GM19043 (cell line): ENCODE results near the gene ELMO3.

Source experiments
- ATAC-seq: cut with Tn5 transposase; IDR thresholded peaks from one replicate; pipeline ENCODE4 v1.9.1; 2021; ENCODE audit warnings: low read depth; ENCODE audit not compliant: unreplicated experiment

The ELMO3 gene

GRCh38 chr16:67181346-67181745 lies 17.6 kb upstream of the ELMO3 start:
- no peak for ATAC-seq

DNA sequence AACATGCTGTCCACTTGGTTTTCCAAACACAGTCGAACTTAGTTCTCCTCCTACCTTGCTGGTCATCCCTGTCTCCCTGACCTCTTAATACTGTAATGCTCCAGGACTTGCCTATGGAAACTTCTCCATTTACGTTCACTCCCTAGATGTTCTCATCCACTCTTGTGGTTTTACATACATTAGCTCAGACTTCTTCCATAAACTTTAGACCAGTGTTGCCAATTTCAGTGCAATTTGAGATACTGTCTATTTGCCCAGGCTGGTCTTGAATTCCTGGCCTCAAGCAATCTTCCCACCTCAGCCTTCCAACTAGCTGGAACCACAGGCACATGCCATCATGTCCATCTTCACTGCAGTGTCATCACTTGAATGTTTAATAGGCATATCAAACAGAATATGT lies 16.6 kb upstream of the ELMO3 start:
- ATAC-seq: no peak

DNA sequence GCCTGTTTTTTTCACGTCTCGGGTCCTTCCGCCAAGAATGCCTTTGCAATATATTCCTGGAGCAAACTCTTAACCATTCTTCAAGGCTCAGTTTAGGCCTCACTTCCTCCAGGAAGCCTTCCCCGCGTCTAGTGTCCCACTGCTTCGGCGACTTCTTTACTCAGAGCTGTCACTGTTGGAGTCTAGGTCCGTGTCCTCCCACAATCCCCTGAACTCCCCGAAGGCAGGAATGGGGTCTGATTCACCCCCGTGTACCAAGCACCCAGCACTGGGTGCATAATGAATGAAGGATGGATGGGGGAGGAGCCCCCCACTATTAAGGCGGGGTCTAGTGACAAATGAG lies 15.7 kb upstream of the ELMO3 start:
- ATAC-seq: no peak

DNA sequence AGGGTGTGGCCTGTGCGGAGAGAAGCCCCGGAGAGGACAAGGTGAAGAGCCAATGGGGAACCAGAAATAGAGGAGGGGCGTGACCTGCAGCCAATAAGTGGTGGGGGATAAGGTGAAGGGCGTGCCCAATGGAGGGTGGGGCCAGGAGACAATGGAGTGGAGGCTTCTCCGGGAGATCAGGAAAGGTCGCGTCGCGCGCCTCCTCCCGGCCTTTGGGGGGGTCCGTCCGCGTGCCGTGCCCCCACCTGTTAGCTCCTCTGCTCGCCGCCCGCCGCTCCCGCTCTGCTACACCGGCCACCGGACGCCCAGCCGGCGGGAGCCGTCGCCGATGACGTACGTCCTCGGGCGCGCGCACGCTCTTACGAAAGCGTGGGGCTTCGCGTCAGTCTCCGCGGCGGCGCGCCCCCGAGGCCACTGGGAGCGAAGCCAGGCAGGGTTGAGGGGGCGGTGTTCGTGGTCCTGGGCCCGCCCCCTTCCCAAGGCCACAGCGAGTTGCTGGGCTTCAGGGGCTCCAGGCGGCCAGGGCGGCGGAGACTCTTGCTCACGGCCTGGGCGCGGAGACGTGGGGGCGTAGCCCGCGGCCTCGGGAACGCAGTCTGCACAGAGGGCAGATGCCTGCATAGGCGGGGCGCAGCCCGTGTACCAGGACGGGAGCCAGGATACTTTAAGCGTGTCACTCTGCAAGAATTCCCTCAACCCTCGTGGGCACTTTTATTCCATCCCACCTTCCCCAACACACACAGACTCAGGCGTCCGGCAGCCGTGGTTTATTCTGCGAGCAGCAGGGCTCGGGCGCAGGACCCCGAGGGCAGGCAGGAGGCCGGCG lies 15.1 kb upstream of the ELMO3 start, which contains the start of gene MATCAP1:
MATCAP1 (minus strand) TSS at position 337 of the 826 bp plus-strand sequence. CDS start 3,353 bp downstream, outside the sequence.
- ATAC-seq: peak; percentile 93

DNA sequence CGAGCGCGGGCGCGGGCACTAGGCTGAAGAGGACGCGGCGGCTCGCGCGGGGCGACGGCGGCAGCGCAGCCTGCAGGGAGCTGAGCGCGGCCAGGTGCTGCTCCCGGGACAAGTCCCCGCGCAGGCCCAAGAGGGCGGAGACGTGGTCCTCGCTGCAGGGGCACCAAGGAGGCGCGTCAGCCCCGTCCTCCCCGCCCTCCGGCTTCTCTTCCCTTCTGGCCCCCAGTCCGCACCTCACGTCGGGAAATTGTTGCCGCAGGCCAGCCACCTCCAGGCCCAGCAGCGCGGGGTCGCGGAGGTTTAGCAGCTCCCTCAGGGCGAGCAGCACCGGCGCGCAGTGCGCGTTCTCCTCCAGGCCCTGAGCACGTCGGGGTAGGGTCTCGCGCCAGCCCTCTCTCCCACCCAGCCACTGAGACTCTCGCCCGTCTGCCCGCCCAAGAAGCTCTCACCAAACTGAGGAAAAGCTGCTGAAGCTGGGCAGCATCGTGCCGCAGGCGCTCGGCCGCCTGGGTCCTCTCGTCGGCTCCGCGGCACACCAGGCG lies 14.4 kb upstream of the ELMO3 start:
- no peak for ATAC-seq

DNA sequence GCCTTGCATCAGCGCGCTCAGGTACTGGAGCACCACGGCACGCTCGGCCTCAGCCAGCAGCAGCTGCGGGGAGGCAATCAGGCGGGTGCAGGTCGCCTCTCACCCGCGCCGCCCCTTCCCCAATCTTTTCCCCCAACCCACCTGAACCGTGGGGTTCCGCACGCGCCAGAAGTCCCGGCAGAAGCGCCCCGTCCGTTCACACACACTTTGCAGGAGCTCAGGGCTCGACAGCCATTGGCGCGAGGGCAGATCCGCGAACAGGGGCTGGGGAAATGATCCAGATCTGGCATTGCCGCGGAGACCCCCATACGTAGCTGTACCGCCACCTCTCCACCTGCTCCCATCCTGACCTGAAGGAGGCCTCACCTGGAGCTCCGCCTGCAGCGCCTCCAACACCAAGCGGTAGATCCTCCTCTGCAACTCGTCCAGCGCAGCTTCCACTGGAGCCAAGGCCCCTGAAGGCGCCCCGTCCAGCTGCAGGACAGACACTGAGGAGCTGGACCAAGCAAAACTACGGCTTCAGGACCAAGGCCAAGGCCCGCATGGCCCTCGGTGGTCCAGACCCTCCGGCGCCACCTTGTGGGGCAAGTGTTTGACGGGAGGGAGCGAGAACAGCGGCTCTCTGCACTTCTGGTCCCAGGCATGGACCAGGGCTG lies 13.8 kb upstream of the ELMO3 start:
- ATAC-seq: no peak

- no peak for ATAC-seq
These were observed 13.2 kb upstream of the ELMO3 start for GRCh38 chr16:67185651-67186134.

DNA sequence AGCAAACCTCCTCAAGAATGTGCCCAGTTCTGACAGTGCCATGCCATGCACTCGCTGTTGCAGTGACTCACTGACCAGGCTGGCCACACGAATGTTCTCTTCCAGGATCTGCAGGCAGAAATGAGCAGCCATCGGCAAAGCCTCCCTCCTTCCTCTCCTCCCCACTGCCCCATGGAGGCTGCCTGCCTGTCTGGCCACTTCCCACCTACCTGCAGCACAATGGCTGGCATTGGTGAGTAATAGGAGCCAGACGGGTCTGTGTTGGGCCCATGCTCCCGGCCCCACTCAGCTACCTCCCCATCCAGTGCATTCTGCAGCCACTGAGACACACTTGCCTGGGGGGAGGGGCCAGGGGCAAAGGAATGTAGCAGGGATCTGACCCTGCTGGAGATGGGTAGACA lies 12.4 kb upstream of the ELMO3 start:
- ATAC-seq: no peak

DNA sequence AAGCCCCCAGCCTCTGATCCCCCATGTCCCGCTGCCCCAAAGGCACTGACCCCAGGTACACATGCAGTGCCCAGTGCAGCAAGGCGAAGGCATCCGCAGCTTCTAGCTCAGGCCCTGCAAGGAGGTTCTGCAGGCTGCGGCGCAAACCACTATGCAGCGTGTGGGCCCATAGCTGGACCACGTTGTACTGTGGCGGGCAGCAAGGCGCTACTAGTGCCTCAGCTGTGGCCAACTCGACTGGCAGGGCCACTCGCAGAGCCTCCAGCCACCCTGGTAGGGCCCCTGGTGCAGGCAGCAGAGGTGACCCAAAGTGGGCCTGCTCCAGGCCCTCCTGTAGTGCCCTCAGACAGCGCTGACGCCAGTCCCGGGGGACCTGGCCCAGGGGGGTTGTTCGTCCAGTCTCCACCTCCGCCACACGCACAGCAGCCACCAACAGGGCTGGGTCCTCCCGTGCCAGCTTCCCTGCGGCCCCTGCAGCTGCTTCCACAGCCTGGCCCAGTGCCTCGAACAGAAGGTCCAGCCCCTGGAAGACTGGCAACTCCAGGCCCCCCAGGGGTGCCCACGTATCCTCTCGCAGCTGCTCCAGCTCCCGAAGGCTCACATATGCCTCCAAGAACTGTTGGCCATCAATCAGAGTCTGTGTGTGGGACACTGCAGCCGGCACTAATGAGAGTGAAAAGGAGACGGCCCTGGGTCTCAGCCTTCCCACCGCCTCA lies 11.6 kb upstream of the ELMO3 start:
- no peak for ATAC-seq

- no peak for ATAC-seq
These were observed 10.6 kb upstream of the ELMO3 start for GRCh38 chr16:67188323-67188722.

- no peak for ATAC-seq
These were observed 10.1 kb upstream of the ELMO3 start for GRCh38 chr16:67188798-67189197.

DNA sequence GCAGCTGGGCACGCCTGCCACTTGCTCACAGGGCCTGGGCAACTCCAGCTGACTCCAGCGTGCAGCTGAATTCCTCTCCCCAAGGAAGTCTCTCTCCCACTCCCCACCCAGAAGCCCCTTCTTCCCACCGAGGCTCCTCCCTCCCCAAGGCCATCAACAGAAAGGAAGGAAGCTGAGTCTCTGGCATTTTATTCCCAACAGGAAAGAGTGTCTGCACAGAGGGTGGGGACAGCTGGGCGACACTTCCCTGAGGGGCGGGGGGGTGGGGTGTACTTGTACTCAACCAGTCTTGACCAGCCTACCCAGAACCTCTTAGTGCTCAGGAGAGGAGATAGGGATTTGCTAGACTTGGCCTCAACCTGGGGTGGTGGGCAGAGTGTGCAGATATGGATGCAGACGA lies 8.9 kb upstream of the ELMO3 start, which contains the start of gene EXOC3L1:
EXOC3L1 (minus strand) TSS at position 96 of the 400 bp plus-strand sequence. CDS start 460 bp downstream, outside the sequence.
- no peak for ATAC-seq

- no peak for ATAC-seq
These were observed 8.2 kb upstream of the ELMO3 start for GRCh38 chr16:67190448-67191399.

GRCh38 chr16:67191411-67191994 lies 7.4 kb upstream of the ELMO3 start:
- no peak for ATAC-seq

GRCh38 chr16:67191995-67192681 lies 6.8 kb upstream of the ELMO3 start, which contains the start of gene E2F4:
Gene E2F4 (plus strand): TSS chr16:67192155. CDS start chr16:67192228, 73 bp downstream.
- ATAC-seq: peak; percentile 93

DNA sequence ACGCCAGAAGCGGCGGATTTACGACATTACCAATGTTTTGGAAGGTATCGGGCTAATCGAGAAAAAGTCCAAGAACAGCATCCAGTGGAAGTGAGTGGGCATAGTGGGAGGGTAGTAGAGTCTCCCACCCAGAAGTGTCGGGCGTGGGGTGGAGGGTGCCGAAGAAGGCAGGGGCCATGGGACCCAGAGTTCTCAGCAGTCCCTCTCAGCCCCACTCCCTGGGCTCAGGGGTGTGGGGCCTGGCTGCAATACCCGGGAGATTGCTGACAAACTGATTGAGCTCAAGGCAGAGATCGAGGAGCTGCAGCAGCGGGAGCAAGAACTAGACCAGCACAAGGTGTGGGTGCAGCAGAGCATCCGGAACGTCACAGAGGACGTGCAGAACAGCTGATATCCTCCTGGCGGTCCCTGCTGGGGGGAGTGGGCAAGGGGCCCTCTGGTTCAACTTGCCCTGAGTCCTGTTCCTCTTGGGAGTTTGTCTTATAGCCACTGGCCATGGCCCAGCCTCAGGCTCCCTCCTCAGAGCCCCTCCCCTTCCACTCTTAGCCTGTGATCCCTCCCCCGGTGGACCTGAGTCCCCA lies 6.1 kb upstream of the ELMO3 start:
- no peak for ATAC-seq

GRCh38 chr16:67193536-67193935 lies 5.4 kb upstream of the ELMO3 start:
- no peak for ATAC-seq

GRCh38 chr16:67194260-67194659 lies 4.7 kb upstream of the ELMO3 start:
- ATAC-seq: no peak
